Stomach (tissue), 9 donors: ENCODE results near the gene SUCLA2. TPM values are rescaled to one million over a fixed set of nuclear protein-coding genes. Genes with fewer than 3 reads are reported as not detected.

ENCODE experiments used
- DNase-seq, 2 donors: peaks; one replicate each; pipeline versions ENCODE4 v3.0.0 to v3.0.0-alpha.2; 2013 to 2019
- H3K27ac ChIP-seq, 5 donors: fragments of 200-600 bp in 4 of 5; sonication (generic) in 4 of 5; one replicate each; pipeline ENCODE4 v1.5.1; 2013 to 2019; ENCODE audit warnings: mild to moderate bottlenecking in 1 of 5, moderate library complexity in 1 of 5
- H3K27me3 ChIP-seq, 3 donors: fragments of 200-600 bp; sonication (generic); one replicate each; pipeline ENCODE4 v1.5.1; 2017 to 2019; ENCODE audit warnings: mixed run types in 1 of 3
- H3K36me3 ChIP-seq, 4 donors: fragments of 200-600 bp; sonication (generic); 1 replicate in 3 of 4; 2 replicates in 1 of 4; pipeline ENCODE4 v1.5.1; 2016 to 2019
- H3K4me1 ChIP-seq, 4 donors: fragments of 200-600 bp; sonication (generic); one replicate each; pipeline ENCODE4 v1.5.1; 2016 to 2019
- H3K4me3 ChIP-seq, 4 donors: fragments of 200-600 bp; sonication (generic) in 3 of 4; one replicate each; pipeline ENCODE4 v1.5.1; 2016 to 2019; ENCODE audit warnings: mild to moderate bottlenecking in 1 of 4
- H3K9me3 ChIP-seq, 4 donors: fragments of 200-600 bp; sonication (generic); one replicate each; pipeline ENCODE4 v1.5.1; 2016 to 2019
- CTCF ChIP-seq, 7 experiments: fragments of 450-650 bp in 4 of 7; fragments of 200-600 bp in 3 of 7; sonication (generic) in 3 of 7; IDR thresholded peaks; one replicate each; pipeline ENCODE4 v1.5.1; 2016 to 2019; ENCODE audit warnings: antibody characterized with exemption in 7 of 7, control low read depth in 2 of 7, mild to moderate bottlenecking in 1 of 7
- EP300 ChIP-seq: sonication (generic); formaldehyde crosslinking; IDR thresholded peaks from one replicate; pipeline ENCODE4 v1.6.1; 2017; ENCODE audit warnings: antibody characterized with exemption
- POLR2A ChIP-seq, 4 donors: fragments of 450-650 bp; IDR thresholded peaks; one replicate each; pipeline ENCODE4 v1.6.1; 2016; ENCODE audit warnings: antibody characterized with exemption in 4 of 4, control low read depth in 2 of 4, mild to moderate bottlenecking in 1 of 4, moderate library complexity in 1 of 4
- POLR2AphosphoS5 ChIP-seq, 3 donors: sonication (generic); formaldehyde crosslinking; IDR thresholded peaks; one replicate each; pipeline ENCODE4 v1.6.1; 2016; ENCODE audit warnings: antibody characterized with exemption in 3 of 3
- WGBS, 5 donors: extraction: QIAGEN DNeasy Blood & Tissue Kit in 3 of 5; methylation state at CpG; one replicate each; pipeline versions ENCODE4 v1.1.5 to v1.1.7; 2013 to 2018; 5-methylcytosine and 5-hydroxymethylcytosine counted together
- intact Hi-C: fragments of 100-400 bp; cut with DNase I; formaldehyde crosslinking; loops from one replicate; pipeline ENCODE4 v1.15.1; 2023; ENCODE audit warnings: low total_unique reads
- polyA plus RNA-seq, 3 donors: library from polyadenylated mRNA; stranded (reverse); fragments of 200-250 nt; gene quantifications; one replicate each; pipeline ENCODE4 v1.2.3, GENCODE V29; 2013
- total RNA-seq, 5 donors: library from RNA; depleted of rRNA; stranded (reverse); fragments of >200 nt; gene quantifications; one replicate each; pipeline versions ENCODE4 v1.1.0 to v1.2.3, GENCODE V29; 2014 to 2016
- donor health status: healthy with polysubstance abuse.
- donor health status: Bipolar disorder and iron deficiency.
- donor health status: healthy.

The SUCLA2 gene
- total and polyA plus RNA-seq, 8 donors = 8.1 to 77.3 (median 33.5) TPM

DNA sequence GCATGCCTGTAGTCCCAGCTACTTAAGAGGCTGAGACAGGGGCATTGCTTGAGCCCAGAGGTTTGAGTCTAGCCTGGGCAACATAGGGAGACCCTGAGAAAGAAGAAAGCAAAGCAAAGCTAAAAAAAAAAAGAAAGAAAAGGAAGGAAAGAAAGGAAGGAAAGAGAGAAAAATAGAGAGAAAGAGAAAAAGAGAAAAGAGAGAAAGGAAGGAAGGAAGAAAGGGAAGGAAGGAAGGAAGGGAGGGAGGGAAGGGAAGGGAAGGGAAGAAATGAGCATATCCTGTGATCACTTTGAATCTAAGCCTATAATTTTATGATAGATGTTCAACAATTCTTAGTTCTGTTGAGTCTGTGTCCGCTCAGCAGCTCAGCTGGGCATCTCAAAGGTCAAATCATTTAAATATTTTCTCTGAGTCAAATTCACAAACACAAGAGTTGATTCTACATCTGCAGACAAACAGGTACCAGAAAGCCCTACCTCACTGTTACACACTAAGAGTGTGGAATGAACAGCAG lies 70.4 kb downstream of the SUCLA2 start:
- Histone ChIP-seq H3K27me3 (no peaks in the 10 kb centered on the region), H3K9me3 (no peaks in the 10 kb centered on the region), H3K36me3 (no peaks in the 10 kb centered on the region), H3K4me1 (peaks cover 0 to 4% (median 0%) of the 10 kb centered on the region in 4 donors), H3K4me3 (no peak overlapping the region), H3K27ac (no peak overlapping the region)
- WGBS, 5 donors = 52 to 80% (median 58%) methylated on average over 1 of the region's 1 CpG
- DNase-seq = no peak
- no peak for TF ChIP-seq CTCF (IDR thresholded peaks at IDR 0.05)
- intact Hi-C loops = no loop called here

DNA sequence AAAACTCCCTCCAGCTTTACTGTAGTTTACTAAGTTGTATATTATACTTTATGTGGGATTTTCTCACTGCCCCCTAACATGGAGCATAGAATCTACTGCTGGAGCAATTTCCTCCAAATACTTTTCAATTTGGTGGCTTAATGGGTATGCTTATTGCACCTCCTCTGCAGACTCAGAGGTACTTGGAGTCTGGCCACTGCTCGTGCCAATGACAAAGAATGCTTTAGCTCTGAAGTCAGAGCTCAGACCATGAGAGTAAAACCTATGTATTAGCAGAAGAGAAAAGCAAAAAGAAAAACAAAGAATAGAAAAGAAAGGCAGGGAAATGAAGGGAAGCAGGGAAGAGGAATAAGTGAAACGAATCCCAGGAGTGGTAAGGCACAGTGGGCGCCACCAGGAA lies 71.9 kb downstream of the SUCLA2 start:
- WGBS, 5 donors = 82 to 94% (median 88%) methylated on average over 3 of the region's 3 CpGs
- H3K4me3 ChIP-seq = no peak overlapping the region
- peaks cover 0 to 4% (median 0%) of the 10 kb centered on the region in 4 donors for H3K4me1 ChIP-seq
- no peaks in the 10 kb centered on the region for H3K36me3 ChIP-seq
- intact Hi-C loops = no loop called here
- no peaks in the 10 kb centered on the region for H3K9me3 ChIP-seq
- H3K27ac ChIP-seq = no peak overlapping the region
- no peak for DNase-seq
- no peak for TF ChIP-seq POLR2AphosphoS5 (IDR thresholded peaks at IDR 0.05)
- TF ChIP-seq CTCF (IDR thresholded peaks at IDR 0.05) = no peak
- TF ChIP-seq EP300 = no peak
- no peak for TF ChIP-seq POLR2A (IDR thresholded peaks at IDR 0.05)
- no peaks in the 10 kb centered on the region for H3K27me3 ChIP-seq

- no peaks in the 10 kb centered on the region for H3K27me3 ChIP-seq
- no peak for TF ChIP-seq EP300
- no peak for TF ChIP-seq POLR2A (IDR thresholded peaks at IDR 0.05)
- no peak for TF ChIP-seq CTCF (IDR thresholded peaks at IDR 0.05)
- no peak for TF ChIP-seq POLR2AphosphoS5 (IDR thresholded peaks at IDR 0.05)
These were observed 84.0 kb downstream of the SUCLA2 start for GRCh38 chr13:47917022-47917574.

GRCh38 chr13:47908197-47908902 lies 92.7 kb downstream of the SUCLA2 start:
- Histone ChIP-seq H3K4me3 (no peak overlapping the region), H3K27me3 (no peaks in the 10 kb centered on the region), H3K9me3 (no peaks in the 10 kb centered on the region), H3K27ac (no peak overlapping the region), H3K4me1 (no peaks in the 10 kb centered on the region), H3K36me3 (no peaks in the 10 kb centered on the region)
- 64 to 82% (median 72%) methylated on average over 8 to 12 of the region's 12 CpGs for WGBS, 5 donors
- DNase-seq = no peak
- intact Hi-C loops = no loop called here
- TF ChIP-seq CTCF (IDR thresholded peaks at IDR 0.05) (no peak), POLR2A (IDR thresholded peaks at IDR 0.05) (no peak), EP300 (no peak), POLR2AphosphoS5 (IDR thresholded peaks at IDR 0.05) (no peak)

More at GRCh38 chr13:47917022-47917574, 84.0 kb downstream of the SUCLA2 start:
- Histone ChIP-seq H3K9me3 (peaks cover 0 to 13% (median 8%) of the 10 kb centered on the region in 4 donors), H3K36me3 (no peaks in the 10 kb centered on the region), H3K4me3 (no peak overlapping the region), H3K4me1 (no peaks in the 10 kb centered on the region), H3K27ac (no peak overlapping the region)
- WGBS, 5 donors = 87 to 92% (median 90%) methylated on average over 4 of the region's 4 CpGs
- DNase-seq = no peak
- intact Hi-C loops = no loop called here
